ENCODE results near the gene SLC5A8.

GRCh38 chr12:101117842-101118241, 92.2 kb downstream of the SLC5A8 start:
- TF ChIP-seq CBX2 (IDR thresholded peaks at IDR 0.05; ENCODE audit: insufficient read depth, low read length, poor library complexity, severe bottlenecking) = no peak
- TF ChIP-seq, protein P1, sequence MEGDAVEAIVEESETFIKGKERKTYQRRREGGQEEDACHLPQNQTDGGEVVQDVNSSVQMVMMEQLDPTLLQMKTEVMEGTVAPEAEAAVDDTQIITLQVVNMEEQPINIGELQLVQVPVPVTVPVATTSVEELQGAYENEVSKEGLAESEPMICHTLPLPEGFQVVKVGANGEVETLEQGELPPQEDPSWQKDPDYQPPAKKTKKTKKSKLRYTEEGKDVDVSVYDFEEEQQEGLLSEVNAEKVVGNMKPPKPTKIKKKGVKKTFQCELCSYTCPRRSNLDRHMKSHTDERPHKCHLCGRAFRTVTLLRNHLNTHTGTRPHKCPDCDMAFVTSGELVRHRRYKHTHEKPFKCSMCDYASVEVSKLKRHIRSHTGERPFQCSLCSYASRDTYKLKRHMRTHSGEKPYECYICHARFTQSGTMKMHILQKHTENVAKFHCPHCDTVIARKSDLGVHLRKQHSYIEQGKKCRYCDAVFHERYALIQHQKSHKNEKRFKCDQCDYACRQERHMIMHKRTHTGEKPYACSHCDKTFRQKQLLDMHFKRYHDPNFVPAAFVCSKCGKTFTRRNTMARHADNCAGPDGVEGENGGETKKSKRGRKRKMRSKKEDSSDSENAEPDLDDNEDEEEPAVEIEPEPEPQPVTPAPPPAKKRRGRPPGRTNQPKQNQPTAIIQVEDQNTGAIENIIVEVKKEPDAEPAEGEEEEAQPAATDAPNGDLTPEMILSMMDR (IDR thresholded peaks at IDR 0.05 in 2 of 3, conservative IDR thresholded peaks at IDR 0.05 in 1 of 3; ENCODE audit: insufficient read depth in 2 of 3, low read depth in 1 of 3, low read length in 3 of 3) = no peak
- TF ChIP-seq, protein P2, sequence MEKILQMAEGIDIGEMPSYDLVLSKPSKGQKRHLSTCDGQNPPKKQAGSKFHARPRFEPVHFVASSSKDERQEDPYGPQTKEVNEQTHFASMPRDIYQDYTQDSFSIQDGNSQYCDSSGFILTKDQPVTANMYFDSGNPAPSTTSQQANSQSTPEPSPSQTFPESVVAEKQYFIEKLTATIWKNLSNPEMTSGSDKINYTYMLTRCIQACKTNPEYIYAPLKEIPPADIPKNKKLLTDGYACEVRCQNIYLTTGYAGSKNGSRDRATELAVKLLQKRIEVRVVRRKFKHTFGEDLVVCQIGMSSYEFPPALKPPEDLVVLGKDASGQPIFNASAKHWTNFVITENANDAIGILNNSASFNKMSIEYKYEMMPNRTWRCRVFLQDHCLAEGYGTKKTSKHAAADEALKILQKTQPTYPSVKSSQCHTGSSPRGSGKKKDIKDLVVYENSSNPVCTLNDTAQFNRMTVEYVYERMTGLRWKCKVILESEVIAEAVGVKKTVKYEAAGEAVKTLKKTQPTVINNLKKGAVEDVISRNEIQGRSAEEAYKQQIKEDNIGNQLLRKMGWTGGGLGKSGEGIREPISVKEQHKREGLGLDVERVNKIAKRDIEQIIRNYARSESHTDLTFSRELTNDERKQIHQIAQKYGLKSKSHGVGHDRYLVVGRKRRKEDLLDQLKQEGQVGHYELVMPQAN (IDR thresholded peaks at IDR 0.05; ENCODE audit: borderline replicate concordance) = no peak
- TF ChIP-seq, protein P3, sequence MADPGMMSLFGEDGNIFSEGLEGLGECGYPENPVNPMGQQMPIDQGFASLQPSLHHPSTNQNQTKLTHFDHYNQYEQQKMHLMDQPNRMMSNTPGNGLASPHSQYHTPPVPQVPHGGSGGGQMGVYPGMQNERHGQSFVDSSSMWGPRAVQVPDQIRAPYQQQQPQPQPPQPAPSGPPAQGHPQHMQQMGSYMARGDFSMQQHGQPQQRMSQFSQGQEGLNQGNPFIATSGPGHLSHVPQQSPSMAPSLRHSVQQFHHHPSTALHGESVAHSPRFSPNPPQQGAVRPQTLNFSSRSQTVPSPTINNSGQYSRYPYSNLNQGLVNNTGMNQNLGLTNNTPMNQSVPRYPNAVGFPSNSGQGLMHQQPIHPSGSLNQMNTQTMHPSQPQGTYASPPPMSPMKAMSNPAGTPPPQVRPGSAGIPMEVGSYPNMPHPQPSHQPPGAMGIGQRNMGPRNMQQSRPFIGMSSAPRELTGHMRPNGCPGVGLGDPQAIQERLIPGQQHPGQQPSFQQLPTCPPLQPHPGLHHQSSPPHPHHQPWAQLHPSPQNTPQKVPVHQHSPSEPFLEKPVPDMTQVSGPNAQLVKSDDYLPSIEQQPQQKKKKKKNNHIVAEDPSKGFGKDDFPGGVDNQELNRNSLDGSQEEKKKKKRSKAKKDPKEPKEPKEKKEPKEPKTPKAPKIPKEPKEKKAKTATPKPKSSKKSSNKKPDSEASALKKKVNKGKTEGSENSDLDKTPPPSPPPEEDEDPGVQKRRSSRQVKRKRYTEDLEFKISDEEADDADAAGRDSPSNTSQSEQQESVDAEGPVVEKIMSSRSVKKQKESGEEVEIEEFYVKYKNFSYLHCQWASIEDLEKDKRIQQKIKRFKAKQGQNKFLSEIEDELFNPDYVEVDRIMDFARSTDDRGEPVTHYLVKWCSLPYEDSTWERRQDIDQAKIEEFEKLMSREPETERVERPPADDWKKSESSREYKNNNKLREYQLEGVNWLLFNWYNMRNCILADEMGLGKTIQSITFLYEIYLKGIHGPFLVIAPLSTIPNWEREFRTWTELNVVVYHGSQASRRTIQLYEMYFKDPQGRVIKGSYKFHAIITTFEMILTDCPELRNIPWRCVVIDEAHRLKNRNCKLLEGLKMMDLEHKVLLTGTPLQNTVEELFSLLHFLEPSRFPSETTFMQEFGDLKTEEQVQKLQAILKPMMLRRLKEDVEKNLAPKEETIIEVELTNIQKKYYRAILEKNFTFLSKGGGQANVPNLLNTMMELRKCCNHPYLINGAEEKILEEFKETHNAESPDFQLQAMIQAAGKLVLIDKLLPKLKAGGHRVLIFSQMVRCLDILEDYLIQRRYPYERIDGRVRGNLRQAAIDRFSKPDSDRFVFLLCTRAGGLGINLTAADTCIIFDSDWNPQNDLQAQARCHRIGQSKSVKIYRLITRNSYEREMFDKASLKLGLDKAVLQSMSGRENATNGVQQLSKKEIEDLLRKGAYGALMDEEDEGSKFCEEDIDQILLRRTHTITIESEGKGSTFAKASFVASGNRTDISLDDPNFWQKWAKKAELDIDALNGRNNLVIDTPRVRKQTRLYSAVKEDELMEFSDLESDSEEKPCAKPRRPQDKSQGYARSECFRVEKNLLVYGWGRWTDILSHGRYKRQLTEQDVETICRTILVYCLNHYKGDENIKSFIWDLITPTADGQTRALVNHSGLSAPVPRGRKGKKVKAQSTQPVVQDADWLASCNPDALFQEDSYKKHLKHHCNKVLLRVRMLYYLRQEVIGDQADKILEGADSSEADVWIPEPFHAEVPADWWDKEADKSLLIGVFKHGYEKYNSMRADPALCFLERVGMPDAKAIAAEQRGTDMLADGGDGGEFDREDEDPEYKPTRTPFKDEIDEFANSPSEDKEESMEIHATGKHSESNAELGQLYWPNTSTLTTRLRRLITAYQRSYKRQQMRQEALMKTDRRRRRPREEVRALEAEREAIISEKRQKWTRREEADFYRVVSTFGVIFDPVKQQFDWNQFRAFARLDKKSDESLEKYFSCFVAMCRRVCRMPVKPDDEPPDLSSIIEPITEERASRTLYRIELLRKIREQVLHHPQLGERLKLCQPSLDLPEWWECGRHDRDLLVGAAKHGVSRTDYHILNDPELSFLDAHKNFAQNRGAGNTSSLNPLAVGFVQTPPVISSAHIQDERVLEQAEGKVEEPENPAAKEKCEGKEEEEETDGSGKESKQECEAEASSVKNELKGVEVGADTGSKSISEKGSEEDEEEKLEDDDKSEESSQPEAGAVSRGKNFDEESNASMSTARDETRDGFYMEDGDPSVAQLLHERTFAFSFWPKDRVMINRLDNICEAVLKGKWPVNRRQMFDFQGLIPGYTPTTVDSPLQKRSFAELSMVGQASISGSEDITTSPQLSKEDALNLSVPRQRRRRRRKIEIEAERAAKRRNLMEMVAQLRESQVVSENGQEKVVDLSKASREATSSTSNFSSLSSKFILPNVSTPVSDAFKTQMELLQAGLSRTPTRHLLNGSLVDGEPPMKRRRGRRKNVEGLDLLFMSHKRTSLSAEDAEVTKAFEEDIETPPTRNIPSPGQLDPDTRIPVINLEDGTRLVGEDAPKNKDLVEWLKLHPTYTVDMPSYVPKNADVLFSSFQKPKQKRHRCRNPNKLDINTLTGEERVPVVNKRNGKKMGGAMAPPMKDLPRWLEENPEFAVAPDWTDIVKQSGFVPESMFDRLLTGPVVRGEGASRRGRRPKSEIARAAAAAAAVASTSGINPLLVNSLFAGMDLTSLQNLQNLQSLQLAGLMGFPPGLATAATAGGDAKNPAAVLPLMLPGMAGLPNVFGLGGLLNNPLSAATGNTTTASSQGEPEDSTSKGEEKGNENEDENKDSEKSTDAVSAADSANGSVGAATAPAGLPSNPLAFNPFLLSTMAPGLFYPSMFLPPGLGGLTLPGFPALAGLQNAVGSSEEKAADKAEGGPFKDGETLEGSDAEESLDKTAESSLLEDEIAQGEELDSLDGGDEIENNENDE (IDR thresholded peaks at IDR 0.05; ENCODE audit: low read depth, low read length) = no peak
